Measurements from ENCODE around the gene HEMK1.

HEMK1 gene

DNA sequence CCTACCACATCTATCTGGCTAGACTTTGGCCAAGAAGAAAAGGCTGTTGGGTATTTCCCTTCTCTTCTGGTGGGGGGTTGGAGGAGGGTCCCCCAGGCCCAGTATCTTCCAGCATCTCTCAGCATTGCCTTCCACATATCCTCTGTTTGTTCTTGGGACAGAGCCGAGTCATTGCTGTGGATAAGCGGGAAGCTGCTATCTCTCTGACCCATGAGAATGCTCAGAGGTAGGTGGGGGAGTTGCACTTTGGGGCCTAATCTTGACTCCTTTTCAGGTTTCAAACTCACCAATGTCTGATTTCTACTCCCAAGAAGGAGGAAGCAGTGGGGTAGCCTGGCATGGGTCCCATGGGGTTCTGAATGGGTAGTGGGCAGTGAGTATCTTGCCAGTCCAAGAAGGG lies 8.0 kb downstream of the HEMK1 start:
- DNase-seq = no peak

DNA sequence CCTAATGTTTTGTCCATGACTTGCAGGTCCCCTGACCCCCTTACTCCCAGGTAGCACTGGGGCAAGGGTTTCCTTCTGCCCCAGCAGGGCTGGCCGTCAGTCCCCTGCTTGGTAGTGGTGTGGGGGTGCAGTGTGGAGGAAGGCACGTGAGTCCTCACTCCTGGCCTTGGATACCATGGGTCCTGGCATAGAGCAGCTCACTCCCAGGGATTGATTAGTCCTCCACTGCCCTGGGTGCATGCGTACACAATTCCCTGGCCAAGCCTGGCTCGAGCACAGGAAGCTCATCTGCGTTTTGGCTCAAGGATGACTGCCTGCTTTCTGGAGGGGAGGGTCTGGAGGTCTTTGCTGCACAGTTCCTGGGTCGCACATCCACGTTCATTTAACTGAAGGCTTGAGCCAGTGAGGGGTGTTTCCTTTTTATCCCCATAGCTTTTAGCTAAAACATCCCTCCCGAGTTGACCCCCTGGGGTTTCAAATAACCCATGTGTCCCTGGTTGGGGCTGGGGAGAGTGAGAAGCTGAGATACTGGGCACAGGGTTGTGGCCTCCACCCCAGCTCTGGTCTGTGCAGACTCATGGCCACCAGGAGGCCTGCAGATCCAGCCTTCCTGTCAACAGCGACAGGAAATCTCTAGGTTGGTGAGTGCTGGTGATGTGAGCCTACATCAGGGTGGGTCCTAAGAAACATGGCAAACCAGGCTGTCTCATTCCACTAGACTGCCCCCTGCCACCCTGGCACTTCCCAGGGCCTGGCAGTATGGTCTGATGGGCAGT lies 11.5 kb downstream of the HEMK1 start:
- no peak for DNase-seq

- no peak for DNase-seq
These were observed 12.1 kb downstream of the HEMK1 start for GRCh38 chr3:50581459-50581842.

DNA sequence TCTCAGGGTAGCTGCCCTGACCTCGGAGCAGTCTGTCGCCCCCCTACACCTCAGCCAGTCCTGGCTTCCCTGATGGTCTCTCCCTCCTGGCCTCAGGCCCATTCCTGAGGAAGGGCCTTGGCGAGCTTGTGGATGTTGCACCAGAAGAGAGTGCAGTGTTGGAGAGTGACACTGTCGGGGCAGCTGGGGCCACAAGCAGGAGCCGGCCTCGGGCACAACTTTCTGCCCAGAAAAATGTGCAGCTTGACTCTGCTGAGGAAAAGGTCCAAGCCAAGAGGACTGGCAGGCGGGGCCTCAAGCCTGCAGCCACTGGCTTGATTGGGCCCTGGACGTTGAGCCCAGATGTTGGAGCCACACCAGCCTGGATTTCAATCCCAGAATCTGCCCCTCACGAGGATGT lies 12.8 kb downstream of the HEMK1 start:
- DNase-seq = no peak

- DNase-seq = no peak
These were observed 14.6 kb downstream of the HEMK1 start for GRCh38 chr3:50583897-50584296.

GRCh38 chr3:50584391-50584790 lies 15.1 kb downstream of the HEMK1 start:
- no peak for DNase-seq

GRCh38 chr3:50585919-50586762 lies 16.8 kb downstream of the HEMK1 start:
- DNase-seq = no peak

DNA sequence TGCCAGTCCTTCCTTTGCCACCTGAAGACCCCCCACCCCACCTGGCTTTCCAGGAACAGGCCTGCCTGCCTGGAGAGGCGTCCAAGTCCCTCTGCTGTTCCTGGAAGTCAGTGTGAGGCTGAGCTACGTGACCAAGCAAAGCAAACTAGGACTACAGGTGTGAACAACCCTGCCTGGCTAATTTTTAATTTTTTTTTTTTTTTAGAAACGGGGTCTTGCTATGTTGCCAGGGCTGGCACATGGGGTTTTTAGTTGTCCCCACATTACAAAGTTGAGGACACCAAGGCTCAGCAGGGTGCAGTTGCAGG lies 17.4 kb downstream of the HEMK1 start:
- no peak for DNase-seq

GRCh38 chr3:50587373-50587772 lies 18.1 kb downstream of the HEMK1 start:
- no peak for DNase-seq

- no peak for DNase-seq
These were observed 18.8 kb downstream of the HEMK1 start for GRCh38 chr3:50587806-50588758.

DNA sequence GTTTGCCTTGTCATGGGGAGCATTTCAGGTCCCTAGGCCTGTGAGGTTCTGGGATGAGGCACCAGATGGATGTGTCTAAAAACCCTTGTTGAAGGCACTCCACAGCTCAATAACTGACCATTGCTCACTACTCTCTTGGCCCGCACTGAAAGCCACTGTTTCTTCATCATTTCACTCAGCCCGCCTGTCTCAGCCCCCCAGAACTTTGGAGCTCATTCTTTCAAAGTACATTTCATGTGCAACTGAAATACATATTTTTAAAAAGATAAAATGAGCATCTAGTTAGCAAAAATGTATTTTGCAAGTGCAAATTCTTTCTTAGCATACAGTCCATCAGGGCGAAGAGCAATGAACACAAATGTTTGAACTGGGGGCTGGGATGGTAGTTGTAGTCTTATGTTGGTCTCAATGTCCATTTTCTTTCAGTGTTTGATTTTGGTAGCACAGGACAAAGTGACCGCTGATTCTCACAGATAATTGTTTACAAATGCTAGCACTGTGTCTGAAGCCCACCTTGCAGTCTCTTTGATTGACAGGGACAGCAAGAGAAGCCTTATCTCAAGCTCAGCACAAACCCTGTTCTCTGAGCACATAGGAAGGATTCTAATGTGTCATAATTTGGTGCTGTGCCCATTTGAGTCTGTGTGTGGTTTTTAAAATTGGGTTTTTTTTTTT lies 19.6 kb downstream of the HEMK1 start:
- DNase-seq = no peak

- no peak for DNase-seq
These were observed 21.9 kb downstream of the HEMK1 start for GRCh38 chr3:50591196-50591741.

DNA sequence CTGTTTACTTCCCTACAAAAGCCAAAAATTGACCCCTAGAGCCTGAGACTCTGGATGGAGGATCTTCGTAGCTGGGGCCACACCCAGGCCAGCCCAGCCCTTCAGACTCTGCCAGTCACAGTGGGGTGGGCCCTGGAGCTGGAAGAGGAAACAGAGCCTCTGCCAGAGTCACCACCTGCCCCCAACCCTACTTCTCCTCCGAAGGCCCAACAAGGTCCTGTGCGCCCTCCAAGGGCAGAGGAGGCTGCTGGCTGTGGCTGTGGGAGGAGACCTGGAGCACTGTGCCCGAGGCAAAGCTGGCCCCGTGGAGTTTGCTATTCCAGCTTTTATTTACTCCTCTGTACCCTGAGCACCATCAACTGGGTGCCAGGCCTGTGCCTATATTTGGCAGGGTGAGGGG lies 23.2 kb downstream of the HEMK1 start:
- peak; percentile 49 for DNase-seq

GRCh38 chr3:50594253-50594785 lies 25.0 kb downstream of the HEMK1 start:
- no peak for DNase-seq

- DNase-seq = no peak
These were observed 29.9 kb downstream of the HEMK1 start for GRCh38 chr3:50599115-50599715.

DNA sequence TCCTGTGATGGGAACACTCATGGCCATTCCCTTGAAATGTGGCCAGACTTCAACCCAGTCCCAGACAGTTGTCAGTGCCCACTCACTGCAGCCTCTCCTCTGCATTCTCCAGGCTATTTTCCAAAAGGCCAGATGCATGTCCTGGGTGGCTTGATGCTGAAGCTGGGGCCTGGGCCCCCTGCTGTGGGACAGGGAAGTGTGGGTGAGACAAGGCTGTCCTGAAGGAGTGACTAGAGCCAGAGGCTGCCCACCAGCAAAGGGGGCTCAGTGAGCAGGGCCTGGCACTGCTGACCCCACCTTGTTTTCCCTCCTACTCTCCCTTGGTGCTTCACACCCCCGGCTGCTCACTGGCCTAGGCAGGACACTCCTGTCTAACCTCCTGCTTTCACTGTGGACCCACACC lies 30.4 kb downstream of the HEMK1 start:
- DNase-seq = no peak

- DNase-seq = no peak
These were observed 30.9 kb downstream of the HEMK1 start for GRCh38 chr3:50600141-50600753.

GRCh38 chr3:50600841-50601591 lies 31.7 kb downstream of the HEMK1 start:
- DNase-seq = peak; percentile 95

DNA sequence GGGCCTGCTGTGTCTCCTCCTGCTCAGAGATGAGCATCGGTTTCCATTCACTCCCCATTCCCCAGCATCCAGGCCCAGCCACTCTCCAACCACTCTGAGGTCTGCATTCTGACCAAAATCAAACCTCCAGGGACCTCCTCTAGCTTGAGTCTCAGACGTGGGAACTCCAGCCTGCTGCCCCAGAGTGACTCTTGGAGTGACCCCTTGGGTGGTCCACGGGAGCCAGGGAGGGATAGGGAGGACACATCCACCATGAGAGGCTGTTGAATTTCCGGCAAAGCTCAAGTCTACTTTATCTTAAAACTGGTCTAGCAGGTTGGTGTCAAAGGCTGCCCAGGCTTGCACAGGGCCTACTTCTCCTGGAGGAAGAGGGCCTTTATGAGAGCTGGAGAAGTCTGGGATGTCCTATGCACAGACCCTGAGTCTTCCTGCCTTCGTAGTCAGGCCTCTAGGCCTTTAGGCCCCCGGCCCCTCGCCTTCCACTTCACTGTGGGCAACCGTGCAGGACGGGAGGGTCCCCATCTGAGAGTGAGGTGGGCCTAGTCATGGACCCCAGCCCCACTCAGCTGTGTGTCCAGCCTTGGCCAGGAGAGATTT lies 33.4 kb downstream of the HEMK1 start:
- no peak for DNase-seq

All from suppressor macrophage treated with lipopolysaccharide for 4 hours (primary cell).